ENCODE measurements around the gene MEGF8. TPM values are rescaled to one million over a fixed set of nuclear protein-coding genes. Genes with fewer than 3 reads are reported as not detected.

MEGF8 gene
- total RNA-seq, 1 donor from 2014 or later: 72.8 TPM

DNA sequence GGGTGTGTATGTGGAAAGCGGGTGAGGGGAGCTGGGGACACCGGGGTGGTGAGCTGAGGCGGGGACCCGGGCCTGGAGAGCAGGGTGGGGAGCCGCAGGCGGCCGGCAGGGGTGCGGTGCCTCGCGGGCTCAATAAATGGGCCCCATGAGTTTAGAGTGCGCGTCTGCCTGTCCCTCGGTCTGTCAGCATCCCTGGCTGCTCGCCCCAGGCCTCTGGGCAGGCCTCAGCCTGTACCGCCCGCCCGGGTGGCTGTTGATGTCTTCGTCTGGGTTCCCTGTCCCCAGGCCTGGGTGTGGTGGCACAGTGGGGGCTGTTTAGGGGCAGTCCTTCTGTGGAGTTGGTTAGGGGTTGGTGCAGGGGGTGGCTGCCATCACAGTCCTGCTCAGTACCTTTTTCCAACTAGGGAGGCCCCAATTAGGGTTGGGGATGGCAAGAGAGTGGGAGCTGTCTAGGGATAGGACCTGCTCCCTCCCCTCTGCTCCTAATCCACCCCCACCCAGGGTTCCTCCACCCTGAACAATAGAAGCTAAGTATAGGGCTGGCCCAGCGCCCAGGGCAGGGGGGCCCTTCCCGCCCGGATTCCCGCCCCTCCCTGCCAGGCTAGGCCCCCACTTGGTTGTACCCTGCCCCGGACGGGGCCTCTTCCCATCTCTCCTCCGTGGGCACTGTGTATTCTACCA lies 44.1 kb upstream of the MEGF8 start:
- H3K27ac Mint-ChIP-seq (ENCODE audit: unreplicated experiment): peak overlapping the region; percentile 93
- H3K4me3 Mint-ChIP-seq (ENCODE audit: unreplicated experiment): peak overlapping the region; percentile 91
- H3K27me3 Mint-ChIP-seq (ENCODE audit: unreplicated experiment): peaks cover 22% of the 10 kb centered on the region

DNA sequence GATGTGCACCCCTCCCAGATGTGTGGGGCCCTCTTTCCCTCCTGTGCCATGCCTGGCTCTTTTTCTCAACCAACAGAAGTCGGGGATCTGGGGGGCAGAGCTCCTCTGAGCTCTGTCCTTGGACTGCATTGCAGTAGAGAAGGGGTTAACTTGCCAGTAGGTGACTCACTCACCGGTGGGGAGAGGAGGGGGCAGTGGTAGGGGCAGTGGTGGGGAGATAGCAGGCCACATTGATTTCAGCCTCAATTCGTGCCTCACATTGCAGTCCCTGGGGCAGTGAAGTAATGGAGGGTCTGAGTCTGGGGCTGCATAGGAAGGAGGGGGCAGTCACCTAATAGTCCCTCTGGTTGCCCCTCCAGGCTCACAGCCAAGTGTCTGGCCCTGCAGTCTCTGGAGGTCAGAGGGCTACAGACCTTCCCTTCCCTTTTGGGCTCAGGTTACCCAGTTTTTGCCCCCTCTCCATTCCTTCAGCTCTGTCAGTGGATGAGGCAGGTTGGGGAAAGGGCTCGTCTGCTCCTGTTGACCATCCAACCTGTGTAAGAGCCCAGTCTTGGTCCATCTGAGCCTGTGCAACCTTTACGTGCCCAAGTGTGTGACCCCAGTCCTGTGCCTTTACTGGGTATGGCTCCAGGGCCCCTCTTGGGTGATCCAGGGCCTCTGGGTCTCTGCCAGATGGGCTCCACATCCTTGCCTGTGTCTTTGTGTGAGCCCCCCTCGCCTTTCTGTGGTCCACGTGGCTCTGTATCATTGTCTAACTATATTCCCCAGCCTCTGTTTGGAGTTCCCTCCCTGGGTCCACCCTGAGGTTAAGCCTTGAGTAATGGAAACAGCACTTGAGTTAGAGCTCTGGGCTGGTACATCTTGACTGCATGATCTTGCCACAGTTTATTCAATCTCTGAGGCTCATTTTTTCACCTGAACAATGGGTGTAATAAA lies 43.3 kb upstream of the MEGF8 start:
- Mint-ChIP-seq H3K27me3 (ENCODE audit: unreplicated experiment) (peaks cover 23% of the 10 kb centered on the region), H3K36me3 (ENCODE audit: unreplicated experiment) (no peaks in the 10 kb centered on the region), H3K4me3 (ENCODE audit: unreplicated experiment) (peak overlapping the region; percentile 91), H3K27ac (ENCODE audit: unreplicated experiment) (peak overlapping the region; percentile 93), H3K4me1 (ENCODE audit: low read depth, unreplicated experiment) (peaks cover 25% of the 10 kb centered on the region), H3K9me3 (ENCODE audit: unreplicated experiment) (peaks cover 19% of the 10 kb centered on the region)
- TF ChIP-seq, protein P1, sequence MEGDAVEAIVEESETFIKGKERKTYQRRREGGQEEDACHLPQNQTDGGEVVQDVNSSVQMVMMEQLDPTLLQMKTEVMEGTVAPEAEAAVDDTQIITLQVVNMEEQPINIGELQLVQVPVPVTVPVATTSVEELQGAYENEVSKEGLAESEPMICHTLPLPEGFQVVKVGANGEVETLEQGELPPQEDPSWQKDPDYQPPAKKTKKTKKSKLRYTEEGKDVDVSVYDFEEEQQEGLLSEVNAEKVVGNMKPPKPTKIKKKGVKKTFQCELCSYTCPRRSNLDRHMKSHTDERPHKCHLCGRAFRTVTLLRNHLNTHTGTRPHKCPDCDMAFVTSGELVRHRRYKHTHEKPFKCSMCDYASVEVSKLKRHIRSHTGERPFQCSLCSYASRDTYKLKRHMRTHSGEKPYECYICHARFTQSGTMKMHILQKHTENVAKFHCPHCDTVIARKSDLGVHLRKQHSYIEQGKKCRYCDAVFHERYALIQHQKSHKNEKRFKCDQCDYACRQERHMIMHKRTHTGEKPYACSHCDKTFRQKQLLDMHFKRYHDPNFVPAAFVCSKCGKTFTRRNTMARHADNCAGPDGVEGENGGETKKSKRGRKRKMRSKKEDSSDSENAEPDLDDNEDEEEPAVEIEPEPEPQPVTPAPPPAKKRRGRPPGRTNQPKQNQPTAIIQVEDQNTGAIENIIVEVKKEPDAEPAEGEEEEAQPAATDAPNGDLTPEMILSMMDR (IDR thresholded peaks at IDR 0.05; ENCODE audit: partially characterized antibody, unreplicated experiment): no peak
- DNase-seq: no peak

More for the DNA sequence above, 44.1 kb upstream of the MEGF8 start:
- Mint-ChIP-seq H3K4me1 (ENCODE audit: low read depth, unreplicated experiment) (peaks cover 24% of the 10 kb centered on the region), H3K36me3 (ENCODE audit: unreplicated experiment) (no peaks in the 10 kb centered on the region), H3K9me3 (ENCODE audit: unreplicated experiment) (peaks cover 18% of the 10 kb centered on the region)
- TF ChIP-seq, protein P1 (IDR thresholded peaks at IDR 0.05; ENCODE audit: partially characterized antibody, unreplicated experiment): no peak
- DNase-seq: peak; percentile 66

DNA sequence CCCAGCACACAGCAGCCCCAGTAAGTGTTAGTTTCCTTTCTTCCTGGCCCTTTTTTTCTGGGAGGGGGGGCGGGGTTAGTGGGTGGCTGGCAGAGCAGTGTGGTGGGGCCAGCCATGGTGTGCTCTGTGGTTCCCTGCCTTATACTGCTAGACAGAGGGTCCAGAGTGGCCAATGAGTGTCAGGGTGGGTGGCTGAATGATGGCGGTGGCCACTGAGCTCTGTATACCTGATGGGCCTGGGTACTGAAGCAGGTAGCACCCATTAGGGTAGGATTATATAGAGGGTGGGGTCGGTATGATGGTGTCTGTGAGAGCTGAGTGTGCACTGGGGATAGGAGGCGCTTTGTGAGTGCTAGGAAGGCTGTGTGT lies 42.6 kb upstream of the MEGF8 start:
- peak overlapping the region; percentile 93 for H3K27ac Mint-ChIP-seq (ENCODE audit: unreplicated experiment)
- TF ChIP-seq, protein P1 (IDR thresholded peaks at IDR 0.05; ENCODE audit: partially characterized antibody, unreplicated experiment): no peak
- H3K9me3 Mint-ChIP-seq (ENCODE audit: unreplicated experiment): peaks cover 19% of the 10 kb centered on the region
- H3K4me1 Mint-ChIP-seq (ENCODE audit: low read depth, unreplicated experiment): peaks cover 25% of the 10 kb centered on the region
- H3K36me3 Mint-ChIP-seq (ENCODE audit: unreplicated experiment): no peaks in the 10 kb centered on the region
- H3K4me3 Mint-ChIP-seq (ENCODE audit: unreplicated experiment): peak overlapping the region; percentile 91
- H3K27me3 Mint-ChIP-seq (ENCODE audit: unreplicated experiment): peaks cover 22% of the 10 kb centered on the region
- no peak for DNase-seq

DNA sequence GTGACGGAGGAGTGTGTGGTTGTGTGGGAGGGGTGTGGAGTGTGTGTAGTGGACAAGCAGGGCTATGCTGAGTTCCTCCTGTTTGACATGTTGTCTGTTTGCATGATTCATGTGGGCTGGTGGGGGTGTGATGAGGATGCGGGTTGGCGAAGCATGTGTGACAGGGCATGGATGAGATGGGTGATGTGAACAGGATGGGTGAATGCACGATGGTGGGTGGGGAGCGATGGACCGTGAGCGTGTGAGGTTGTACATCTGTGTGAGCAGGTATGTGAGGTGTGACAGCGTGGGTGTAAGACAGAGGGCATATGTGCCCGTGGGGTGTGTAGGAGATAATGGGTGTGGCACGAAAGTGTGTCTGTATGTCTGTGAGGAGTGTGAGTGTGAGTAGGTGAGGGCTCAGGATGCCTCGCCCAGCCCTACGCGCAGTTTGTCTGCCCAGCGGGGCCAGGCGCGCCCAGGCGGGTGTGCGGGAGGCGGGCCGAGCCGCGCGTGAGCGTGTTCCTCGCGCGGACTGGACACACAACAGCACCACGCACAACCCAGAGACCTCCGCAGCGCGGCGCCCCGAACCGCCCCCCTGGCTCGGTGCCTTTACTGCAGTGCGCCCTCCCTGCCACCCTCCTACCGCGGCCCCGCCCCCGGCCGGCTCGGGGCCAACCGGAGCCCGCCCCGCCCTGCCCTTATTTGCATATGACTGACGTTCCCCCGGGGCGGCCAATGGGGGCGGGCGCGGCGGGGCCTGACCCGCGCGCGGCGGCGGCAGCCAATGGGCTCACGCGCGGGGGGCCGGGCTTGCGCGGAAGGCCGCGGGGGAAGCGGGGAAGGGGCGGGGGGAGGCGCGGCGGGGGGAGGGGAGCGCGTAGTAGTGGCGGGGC lies 42.0 kb upstream of the MEGF8 start:
- no peaks in the 10 kb centered on the region for H3K36me3 Mint-ChIP-seq (ENCODE audit: unreplicated experiment)

More for the DNA sequence above, 42.0 kb upstream of the MEGF8 start:
- peaks cover 22% of the 10 kb centered on the region for H3K27me3 Mint-ChIP-seq (ENCODE audit: unreplicated experiment)
- H3K27ac Mint-ChIP-seq (ENCODE audit: unreplicated experiment): no peak overlapping the region
- TF ChIP-seq, protein P1 (IDR thresholded peaks at IDR 0.05; ENCODE audit: partially characterized antibody, unreplicated experiment): no peak
- DNase-seq: peak; percentile 98
- peaks cover 19% of the 10 kb centered on the region for H3K9me3 Mint-ChIP-seq (ENCODE audit: unreplicated experiment)
- H3K4me3 Mint-ChIP-seq (ENCODE audit: unreplicated experiment): no peak overlapping the region
- H3K4me1 Mint-ChIP-seq (ENCODE audit: low read depth, unreplicated experiment): peaks cover 22% of the 10 kb centered on the region
